ENCODE results near the gene CCDC47.

- TF ChIP-seq ZNF331 (CRISPR knock-in tag; IDR thresholded peaks at IDR 0.05; ENCODE audit: low read depth) (no peak), POLR2AphosphoS5 (IDR thresholded peaks at IDR 0.05; ENCODE audit: low read depth) (no peak), ETS1 (IDR thresholded peaks at IDR 0.05) (no peak), CTCF (conservative IDR thresholded peaks at IDR 0.05; ENCODE audit: low read depth in 2 of 2) (no peak), EZH2phosphoT487 (IDR thresholded peaks at IDR 0.05; ENCODE audit: unreplicated experiment) (no peak), JUNB (IDR thresholded peaks at IDR 0.05; ENCODE audit: unreplicated experiment) (no peak), EZH2 (IDR thresholded peaks at IDR 0.05; ENCODE audit: low read depth, unreplicated experiment) (no peak), STAT1 (IDR thresholded peaks at IDR 0.05; ENCODE audit: unreplicated experiment) (no peak), NANOG (IDR thresholded peaks at IDR 0.05; ENCODE audit: borderline replicate concordance) (no peak), REST (IDR thresholded peaks at IDR 0.05; ENCODE audit: unreplicated experiment) (no peak)
Measured at GRCh38 chr17:63714550-63715277, 58.7 kb downstream of the CCDC47 start.

All from GM23338 (cell line).